Panc1 (cell line): ENCODE data around the gene PRR22. TPM values are rescaled to one million over a fixed set of nuclear protein-coding genes. Genes with fewer than 3 reads are reported as not detected.

Source experiments
- ATAC-seq: fragments of 200-7000 bp; cut with Tn5 transposase; 2 replicates; pipeline ENCODE4 v1.9.1; 2020; ENCODE audit warnings: mild to moderate bottlenecking, moderate library complexity
- BruUV-seq: library from RNA; stranded (reverse); fragments of 400-500 nt; replicated peaks from 2 replicates; lab custom pipeline; 2021; lab: Mats Ljungman, UMichigan
- CTCF ChIA-PET: fragments of 300-600 bp; sonication (Branson Sonifier 250); formaldehyde crosslinking; loops from one replicate; lab custom pipeline; 2022; ENCODE audit warnings: antibody characterized with exemption; lab: Charles Lee
- POLR2A ChIA-PET: fragments of 300-600 bp; sonication (Branson Sonifier 250); formaldehyde crosslinking; loops from one replicate; lab custom pipeline; 2022; ENCODE audit warnings: antibody characterized with exemption; lab: Charles Lee
- DNase-seq: peaks from one replicate; pipeline ENCODE4 v3.0.0-alpha.2; 2010; ENCODE audit warnings: low read depth, low spot score
- H3K27ac ChIP-seq: 2 replicates; pipeline ENCODE4 v1.5.1; 2011; ENCODE audit warnings: mild to moderate bottlenecking, low read length, inconsistent platforms
- H3K27me3 ChIP-seq: fragments of 200-500 bp; sonication (Bioruptor generic); 2 replicates; pipeline ENCODE4 v1.6.0; 2014; ENCODE audit warnings: low read length, inconsistent platforms; ENCODE audit not compliant: control insufficient read depth, insufficient read depth
- H3K36me3 ChIP-seq: fragments of 200-500 bp; sonication (Bioruptor generic); 2 replicates; pipeline ENCODE4 v1.5.1; 2014; ENCODE audit warnings: inconsistent platforms, mild to moderate bottlenecking, low read length, moderate library complexity; ENCODE audit not compliant: control insufficient read depth, insufficient read depth
- H3K4me1 ChIP-seq: 2 replicates; pipeline ENCODE4 v1.5.1; 2011; ENCODE audit warnings: inconsistent platforms, mild to moderate bottlenecking, low read length, moderate library complexity; ENCODE audit not compliant: control insufficient read depth, insufficient read depth
- H3K4me3 ChIP-seq, 2 experiments: 2 replicates each; pipeline ENCODE4 v1.5.1; 2011 to 2012; ENCODE audit warnings: low read depth in 2 of 2, low read length in 2 of 2, mild to moderate bottlenecking in 2 of 2, inconsistent platforms in 1 of 2, moderate library complexity in 1 of 2
- H3K9me3 ChIP-seq: fragments of 200-500 bp; sonication (Bioruptor generic); 2 replicates; pipeline ENCODE4 v1.5.1; 2014; ENCODE audit warnings: low read depth, mild to moderate bottlenecking, inconsistent platforms, low read length, moderate library complexity; ENCODE audit not compliant: control insufficient read depth, insufficient read depth
- POLR2AphosphoS5 ChIP-seq: IDR thresholded peaks from 2 replicates; pipeline ENCODE4 v1.6.1; 2012; ENCODE audit warnings: mild to moderate bottlenecking, low read depth, low read length, moderate library complexity
- SIN3A ChIP-seq: IDR thresholded peaks from 2 replicates; pipeline ENCODE4 v1.6.1; 2012; ENCODE audit warnings: low read depth, mild to moderate bottlenecking, low read length, moderate library complexity, borderline replicate concordance; ENCODE audit not compliant: insufficient read depth
- TCF7L2 ChIP-seq: IDR thresholded peaks from 2 replicates; pipeline ENCODE4 v1.6.1; 2011; ENCODE audit warnings: mild to moderate bottlenecking, low read depth, low read length, inconsistent platforms
- in situ Hi-C: cut with HindIII; loops from 2 replicates; pipeline ENCODE4 v1.10.0; 2016; ENCODE audit warnings: low sequenced_read_pairs, low pct_unique_long_range_greater_than_20kb
- intact Hi-C: fragments of 100-400 bp; cut with micrococcal nuclease; formaldehyde crosslinking; loops from one replicate; pipeline ENCODE4 v1.10.0; 2022; ENCODE audit not compliant: unreplicated experiment
- total RNA-seq: library from RNA; stranded (reverse); gene quantifications from one replicate; pipeline ENCODE4 v1.2.1, GENCODE V29; 2021; ENCODE audit not compliant: unreplicated experiment
- TF ChIP-seq, protein P1 (sequence below), 2 experiments: IDR thresholded peaks; 2 replicates each; pipeline ENCODE4 v1.6.1; 2011 to 2012; ENCODE audit warnings: low read depth in 2 of 2, control low read depth in 1 of 2, low read length in 1 of 2, mild to moderate bottlenecking in 1 of 2, moderate library complexity in 1 of 2; ENCODE audit not compliant: insufficient read depth in 1 of 2
- TF ChIP-seq, protein P2 (sequence below): fragments of 450-650 bp; IDR thresholded peaks from 2 replicates; pipeline ENCODE4 v1.5.1; 2017; ENCODE audit warnings: mild to moderate bottlenecking

Gene PRR22
- total RNA-seq, 1 experiment from 2014 or later, result 5.9 TPM

DNA sequence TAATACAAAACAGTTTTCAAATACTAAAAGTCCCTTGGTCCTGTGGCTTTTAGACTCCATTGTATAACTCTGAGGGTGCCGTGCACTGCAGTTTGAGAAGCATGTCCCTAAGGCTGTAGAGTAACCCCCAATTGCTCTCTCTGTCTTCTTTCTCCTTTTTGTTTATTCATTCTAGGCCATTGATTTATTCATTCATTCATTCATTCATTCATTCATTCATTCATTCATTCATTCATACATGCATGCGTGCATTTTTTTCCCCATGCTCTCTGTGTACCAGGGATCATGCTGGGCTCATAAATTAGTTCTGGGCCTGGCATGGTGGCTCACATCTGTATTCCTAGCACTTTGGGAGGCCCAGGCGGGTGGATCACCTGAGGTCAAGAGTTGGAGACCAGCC is 19.3 kb downstream of the PRR22 start:
- H3K4me3 ChIP-seq, result no peak overlapping the region
- ATAC-seq (no peak), DNase-seq (no peak)
- H3K27me3 ChIP-seq, result no peaks in the 10 kb centered on the region
- in situ Hi-C loops, result no loop called here
- no peak for TF ChIP-seq SIN3A
- TF ChIP-seq, protein P1, sequence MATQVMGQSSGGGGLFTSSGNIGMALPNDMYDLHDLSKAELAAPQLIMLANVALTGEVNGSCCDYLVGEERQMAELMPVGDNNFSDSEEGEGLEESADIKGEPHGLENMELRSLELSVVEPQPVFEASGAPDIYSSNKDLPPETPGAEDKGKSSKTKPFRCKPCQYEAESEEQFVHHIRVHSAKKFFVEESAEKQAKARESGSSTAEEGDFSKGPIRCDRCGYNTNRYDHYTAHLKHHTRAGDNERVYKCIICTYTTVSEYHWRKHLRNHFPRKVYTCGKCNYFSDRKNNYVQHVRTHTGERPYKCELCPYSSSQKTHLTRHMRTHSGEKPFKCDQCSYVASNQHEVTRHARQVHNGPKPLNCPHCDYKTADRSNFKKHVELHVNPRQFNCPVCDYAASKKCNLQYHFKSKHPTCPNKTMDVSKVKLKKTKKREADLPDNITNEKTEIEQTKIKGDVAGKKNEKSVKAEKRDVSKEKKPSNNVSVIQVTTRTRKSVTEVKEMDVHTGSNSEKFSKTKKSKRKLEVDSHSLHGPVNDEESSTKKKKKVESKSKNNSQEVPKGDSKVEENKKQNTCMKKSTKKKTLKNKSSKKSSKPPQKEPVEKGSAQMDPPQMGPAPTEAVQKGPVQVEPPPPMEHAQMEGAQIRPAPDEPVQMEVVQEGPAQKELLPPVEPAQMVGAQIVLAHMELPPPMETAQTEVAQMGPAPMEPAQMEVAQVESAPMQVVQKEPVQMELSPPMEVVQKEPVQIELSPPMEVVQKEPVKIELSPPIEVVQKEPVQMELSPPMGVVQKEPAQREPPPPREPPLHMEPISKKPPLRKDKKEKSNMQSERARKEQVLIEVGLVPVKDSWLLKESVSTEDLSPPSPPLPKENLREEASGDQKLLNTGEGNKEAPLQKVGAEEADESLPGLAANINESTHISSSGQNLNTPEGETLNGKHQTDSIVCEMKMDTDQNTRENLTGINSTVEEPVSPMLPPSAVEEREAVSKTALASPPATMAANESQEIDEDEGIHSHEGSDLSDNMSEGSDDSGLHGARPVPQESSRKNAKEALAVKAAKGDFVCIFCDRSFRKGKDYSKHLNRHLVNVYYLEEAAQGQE (IDR thresholded peaks at IDR 0.05; ENCODE audit: insufficient read depth in 1 of 2, low read depth in 2 of 2, low read length in 1 of 2), result no peak
- TF ChIP-seq, protein P2, sequence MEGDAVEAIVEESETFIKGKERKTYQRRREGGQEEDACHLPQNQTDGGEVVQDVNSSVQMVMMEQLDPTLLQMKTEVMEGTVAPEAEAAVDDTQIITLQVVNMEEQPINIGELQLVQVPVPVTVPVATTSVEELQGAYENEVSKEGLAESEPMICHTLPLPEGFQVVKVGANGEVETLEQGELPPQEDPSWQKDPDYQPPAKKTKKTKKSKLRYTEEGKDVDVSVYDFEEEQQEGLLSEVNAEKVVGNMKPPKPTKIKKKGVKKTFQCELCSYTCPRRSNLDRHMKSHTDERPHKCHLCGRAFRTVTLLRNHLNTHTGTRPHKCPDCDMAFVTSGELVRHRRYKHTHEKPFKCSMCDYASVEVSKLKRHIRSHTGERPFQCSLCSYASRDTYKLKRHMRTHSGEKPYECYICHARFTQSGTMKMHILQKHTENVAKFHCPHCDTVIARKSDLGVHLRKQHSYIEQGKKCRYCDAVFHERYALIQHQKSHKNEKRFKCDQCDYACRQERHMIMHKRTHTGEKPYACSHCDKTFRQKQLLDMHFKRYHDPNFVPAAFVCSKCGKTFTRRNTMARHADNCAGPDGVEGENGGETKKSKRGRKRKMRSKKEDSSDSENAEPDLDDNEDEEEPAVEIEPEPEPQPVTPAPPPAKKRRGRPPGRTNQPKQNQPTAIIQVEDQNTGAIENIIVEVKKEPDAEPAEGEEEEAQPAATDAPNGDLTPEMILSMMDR, result no peak
- no peak for TF ChIP-seq POLR2AphosphoS5
- TF ChIP-seq TCF7L2, result no peak
- ChIA-PET CTCF (no interaction called here), POLR2A (no interaction called here)
- H3K9me3 ChIP-seq, result no peaks in the 10 kb centered on the region
- H3K4me1 ChIP-seq, result no peaks in the 10 kb centered on the region
- intact Hi-C loops, result no loop called here
- no peaks in the 10 kb centered on the region for H3K36me3 ChIP-seq
- BruUV-seq, result no TSS peak
- H3K27ac ChIP-seq, result no peak overlapping the region

DNA sequence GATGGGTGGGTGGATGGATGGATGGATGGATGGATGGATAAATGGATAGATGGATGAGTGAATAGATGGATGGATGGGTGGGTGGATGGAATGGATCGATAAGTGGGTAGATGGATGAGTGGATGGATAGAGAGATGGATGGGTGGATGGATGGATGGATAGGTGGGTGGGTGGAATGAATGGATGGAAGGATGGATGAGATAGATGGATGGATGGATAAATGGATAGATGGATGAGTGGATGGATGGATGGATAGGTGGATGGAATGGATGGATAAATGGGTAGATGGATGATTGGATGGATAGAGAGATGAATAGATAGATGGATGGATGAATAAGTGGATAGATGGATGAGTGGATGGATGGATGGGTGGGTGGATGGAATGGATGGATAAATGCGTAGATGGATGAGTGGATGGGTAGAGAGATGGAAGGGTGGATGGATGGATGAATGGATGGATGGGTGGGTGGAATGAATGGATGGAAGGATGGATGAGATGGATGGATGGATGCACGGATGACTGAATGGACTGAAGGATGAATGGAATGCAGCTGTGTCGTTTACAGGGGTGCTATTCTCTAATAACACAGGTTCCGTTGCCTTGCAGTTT is 21.8 kb downstream of the PRR22 start:
- in situ Hi-C loops, result no loop called here
- no TSS peak for BruUV-seq
- intact Hi-C loops, result no loop called here
- no peaks in the 10 kb centered on the region for H3K4me1 ChIP-seq
- ChIA-PET POLR2A (no interaction called here), CTCF (no interaction called here)
- no peaks in the 10 kb centered on the region for H3K27me3 ChIP-seq
- H3K27ac ChIP-seq, result no peak overlapping the region
- H3K9me3 ChIP-seq, result no peaks in the 10 kb centered on the region
- no peaks in the 10 kb centered on the region for H3K36me3 ChIP-seq
- no peak overlapping the region for H3K4me3 ChIP-seq
- TF ChIP-seq, protein P2, result no peak
- TF ChIP-seq SIN3A (no peak), TCF7L2 (no peak), POLR2AphosphoS5 (no peak)
- TF ChIP-seq, protein P1 (IDR thresholded peaks at IDR 0.05; ENCODE audit: insufficient read depth in 1 of 2, low read depth in 2 of 2, low read length in 1 of 2), result no peak
- ATAC-seq, result no peak
- DNase-seq, result no peak
